GM19438 (cell line): Measurements from ENCODE around the gene DCUN1D1.

ENCODE experiments used
- ATAC-seq: cut with Tn5 transposase; IDR thresholded peaks from one replicate; pipeline ENCODE4 v1.9.1; 2021; ENCODE audit warnings: low read depth; ENCODE audit not compliant: unreplicated experiment

The DCUN1D1 gene

GRCh38 chr3:182904164-182904563 lies 76.2 kb downstream of the DCUN1D1 start:
- no peak for ATAC-seq

GRCh38 chr3:182902236-182902635 lies 78.1 kb downstream of the DCUN1D1 start:
- no peak for ATAC-seq

- ATAC-seq: no peak
Observed at GRCh38 chr3:182896553-182896952, 83.8 kb downstream of the DCUN1D1 start.

- ATAC-seq: no peak
Observed at GRCh38 chr3:182895513-182896112, 84.7 kb downstream of the DCUN1D1 start.

GRCh38 chr3:182892226-182892625 lies 88.1 kb downstream of the DCUN1D1 start:
- no peak for ATAC-seq

GRCh38 chr3:182891364-182891763 lies 89.0 kb downstream of the DCUN1D1 start:
- ATAC-seq: no peak

GRCh38 chr3:182889948-182890629 lies 90.2 kb downstream of the DCUN1D1 start:
- no peak for ATAC-seq
